Mesendoderm (in vitro differentiated cells): Measurements from ENCODE around the gene CEP55.
A peak's percentile ranks its signal among the peaks of the same experiment; 100 is the strongest.

Experiments
- DNase-seq: peaks from one replicate; pipeline ENCODE4 v3.0.0; 2013
- H2AK5ac ChIP-seq: 2 replicates; pipeline ENCODE4 v1.6.1; 2013; ENCODE audit warnings: low read length, inconsistent platforms
- H2BK120ac ChIP-seq: 2 replicates; pipeline ENCODE4 v1.6.1; 2013; ENCODE audit warnings: low read depth, mild to moderate bottlenecking, low read length, moderate library complexity, mixed read lengths
- H2BK15ac ChIP-seq: replicated peaks from 2 replicates; pipeline ENCODE4 v1.6.1; 2013; ENCODE audit warnings: low read depth, mild to moderate bottlenecking, moderate library complexity
- H2BK5ac ChIP-seq: 2 replicates; pipeline ENCODE4 v1.6.1; 2013; ENCODE audit warnings: low read length, inconsistent platforms
- H3K18ac ChIP-seq: 2 replicates; pipeline ENCODE4 v1.6.1; 2013; ENCODE audit warnings: mild to moderate bottlenecking, low read length, mixed read lengths
- H3K23ac ChIP-seq: one replicate; pipeline ENCODE4 v1.6.1; 2013; ENCODE audit warnings: low read length
- H3K27ac ChIP-seq: 2 replicates; pipeline ENCODE4 v1.5.1; 2013; ENCODE audit warnings: low read depth, mild to moderate bottlenecking, inconsistent platforms, low read length, moderate library complexity
- H3K27me3 ChIP-seq: 2 replicates; pipeline ENCODE4 v1.6.1; 2013; ENCODE audit warnings: low read length, control low read depth, mild to moderate bottlenecking, inconsistent platforms; ENCODE audit not compliant: insufficient read depth, poor library complexity
- H3K36me3 ChIP-seq: 2 replicates; pipeline ENCODE4 v1.6.1; 2013; ENCODE audit warnings: low read length, inconsistent platforms; ENCODE audit not compliant: control insufficient read depth, insufficient read depth
- H3K4ac ChIP-seq: one replicate; pipeline ENCODE4 v1.6.1; 2013; ENCODE audit warnings: low read depth, mild to moderate bottlenecking, low read length, moderate library complexity
- H3K4me1 ChIP-seq: 2 replicates; pipeline ENCODE4 v1.6.1; 2013; ENCODE audit warnings: low read depth, low read length, inconsistent platforms; ENCODE audit not compliant: control insufficient read depth
- H3K4me2 ChIP-seq: 2 replicates; pipeline ENCODE4 v1.6.1; 2013; ENCODE audit warnings: low read length
- H3K4me3 ChIP-seq: 2 replicates; pipeline ENCODE4 v1.5.1; 2013; ENCODE audit warnings: mild to moderate bottlenecking, low read length
- H3K56ac ChIP-seq: one replicate; pipeline ENCODE4 v1.6.1; 2013; ENCODE audit warnings: low read length
- H3K79me1 ChIP-seq: 2 replicates; pipeline ENCODE4 v1.6.1; 2013; ENCODE audit warnings: low read length, inconsistent platforms
- H3K79me2 ChIP-seq: 2 replicates; pipeline ENCODE4 v1.6.1; 2013; ENCODE audit warnings: mild to moderate bottlenecking, low read length; ENCODE audit not compliant: control insufficient read depth, insufficient read depth
- H3K9ac ChIP-seq: 2 replicates; pipeline ENCODE4 v1.6.1; 2013; ENCODE audit warnings: low read length, inconsistent platforms
- H4K5ac ChIP-seq: one replicate; pipeline ENCODE4 v1.6.1; 2013; ENCODE audit warnings: low read length
- H4K8ac ChIP-seq: one replicate; pipeline ENCODE4 v1.6.1; 2013; ENCODE audit warnings: low read depth, mild to moderate bottlenecking, control low read depth, low read length, moderate library complexity
- WGBS: extraction: QIAGEN DNeasy Blood & Tissue Kit; methylation state at CpG from one replicate; pipeline ENCODE4 v1.1.7; 2013; ENCODE audit warnings: low lambda C conversion rate, missing lambda C conversion rate; ENCODE audit not compliant: insufficient coverage; ENCODE audit errors: extremely low coverage; 5-methylcytosine and 5-hydroxymethylcytosine counted together

CEP55 gene

DNA sequence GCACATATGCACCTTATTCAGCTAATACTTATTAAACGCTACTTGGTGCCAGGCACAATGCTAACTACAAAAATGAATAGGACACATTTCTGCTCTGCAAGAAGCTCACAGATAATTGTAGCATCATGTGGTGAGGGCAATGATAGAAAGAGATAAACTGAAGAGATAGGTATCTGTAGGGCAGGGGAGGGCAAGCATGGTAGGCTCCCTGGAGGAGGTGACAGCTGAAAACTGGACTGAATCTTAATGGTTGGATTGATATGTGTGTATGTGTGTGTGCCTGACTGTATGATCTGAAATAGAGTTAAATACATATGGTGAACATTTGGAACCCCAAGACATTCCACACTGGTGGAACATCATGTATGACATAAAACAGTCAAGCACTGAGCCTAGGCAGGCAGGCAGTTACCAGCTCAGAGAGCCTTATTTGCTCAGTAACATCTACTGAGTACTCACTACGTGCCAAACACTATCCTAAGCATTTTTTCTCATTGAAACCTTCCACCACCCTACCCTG, 4.8 kb upstream of the CEP55 start:
- no peak overlapping the region for H4K8ac ChIP-seq
- WGBS, result no CpG with 5 or more reads among the region's 2 CpGs
- peak overlapping the region; percentile 3 for H3K27ac ChIP-seq
- no peak overlapping the region for H2BK5ac ChIP-seq
- no peaks in the 10 kb centered on the region for H3K36me3 ChIP-seq
- H3K4me3 ChIP-seq, result no peak overlapping the region
- peaks cover 12% of the 10 kb centered on the region for H3K4me1 ChIP-seq
- no peak overlapping the region for H2BK120ac ChIP-seq
- H4K5ac ChIP-seq, result no peak overlapping the region
- no peak overlapping the region for H3K4me2 ChIP-seq
- H3K9ac ChIP-seq, result no peak overlapping the region
- peak overlapping the region; percentile 4 for H3K56ac ChIP-seq
- no peak overlapping the region for H2BK15ac ChIP-seq
- no peak overlapping the region for H3K18ac ChIP-seq
- no peak overlapping the region for H3K4ac ChIP-seq
- peaks cover 1% of the 10 kb centered on the region for H3K79me2 ChIP-seq
- H3K27me3 ChIP-seq, result no peaks in the 10 kb centered on the region
- DNase-seq, result no peak
- H2AK5ac ChIP-seq, result no peak overlapping the region
- H3K79me1 ChIP-seq, result no peaks in the 10 kb centered on the region
- no peak overlapping the region for H3K23ac ChIP-seq

DNA sequence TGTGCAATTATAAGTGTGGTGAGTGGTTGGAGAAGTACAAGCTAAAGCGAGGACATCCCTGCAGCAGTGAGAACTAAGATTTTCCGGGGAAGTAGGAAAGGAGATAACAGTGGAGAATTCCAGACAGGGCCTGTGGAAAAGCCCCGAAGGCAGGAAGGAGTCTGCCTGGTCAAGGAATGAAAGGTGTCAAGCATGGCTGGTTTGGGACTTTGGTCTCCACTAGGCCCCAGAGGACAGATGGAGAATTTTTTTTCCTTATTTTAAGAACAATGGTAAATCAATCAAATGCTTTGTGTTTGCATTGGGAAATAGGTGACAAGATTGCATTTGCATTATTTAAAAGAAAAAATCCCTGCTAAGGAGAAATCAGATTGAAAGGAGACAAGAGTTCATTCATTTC, 3.2 kb upstream of the CEP55 start:
- Histone ChIP-seq H2BK15ac (no peak overlapping the region), H3K27me3 (no peaks in the 10 kb centered on the region), H3K4ac (no peak overlapping the region), H3K79me1 (no peaks in the 10 kb centered on the region), H2BK5ac (no peak overlapping the region), H3K9ac (no peak overlapping the region), H3K4me3 (no peak overlapping the region), H3K36me3 (no peaks in the 10 kb centered on the region), H3K4me2 (no peak overlapping the region), H4K5ac (peak overlapping the region; percentile 5), H3K18ac (peak overlapping the region; percentile 72), H3K79me2 (peaks cover 10% of the 10 kb centered on the region), H3K23ac (no peak overlapping the region), H3K56ac (peak overlapping the region; percentile 71), H3K27ac (peak overlapping the region; percentile 42), H2AK5ac (no peak overlapping the region), H2BK120ac (no peak overlapping the region), H3K4me1 (peaks cover 12% of the 10 kb centered on the region), H4K8ac (no peak overlapping the region)
- no CpG with 5 or more reads among the region's 3 CpGs for WGBS
- DNase-seq, result peak; percentile 91

- no CpG with 5 or more reads among the region's 2 CpGs for WGBS
- Histone ChIP-seq H3K4me3 (no peak overlapping the region), H2BK5ac (no peak overlapping the region), H2AK5ac (no peak overlapping the region), H3K27ac (no peak overlapping the region), H3K79me2 (peaks cover 16% of the 10 kb centered on the region), H3K79me1 (no peaks in the 10 kb centered on the region), H3K4ac (no peak overlapping the region), H3K56ac (no peak overlapping the region), H4K5ac (no peak overlapping the region), H3K36me3 (no peaks in the 10 kb centered on the region), H3K18ac (no peak overlapping the region), H2BK120ac (no peak overlapping the region), H3K27me3 (no peaks in the 10 kb centered on the region), H3K4me2 (no peak overlapping the region), H4K8ac (no peak overlapping the region), H2BK15ac (no peak overlapping the region), H3K4me1 (peaks cover 11% of the 10 kb centered on the region), H3K9ac (no peak overlapping the region), H3K23ac (no peak overlapping the region)
- DNase-seq, result no peak
Measured at GRCh38 chr10:93494494-93494893, 1.9 kb upstream of the CEP55 start.

- Histone ChIP-seq H3K27me3 (no peaks in the 10 kb centered on the region), H3K79me1 (no peaks in the 10 kb centered on the region), H3K79me2 (peaks cover 20% of the 10 kb centered on the region), H3K23ac (no peak overlapping the region), H3K4me1 (peaks cover 9% of the 10 kb centered on the region), H3K56ac (peak overlapping the region; percentile 89), H3K36me3 (no peaks in the 10 kb centered on the region), H3K18ac (peak overlapping the region; percentile 20), H4K5ac (no peak overlapping the region), H4K8ac (no peak overlapping the region), H3K4me2 (peak overlapping the region; percentile 86), H3K27ac (peak overlapping the region; percentile 74), H2BK120ac (no peak overlapping the region), H2AK5ac (no peak overlapping the region), H3K4me3 (peak overlapping the region; percentile 41), H3K9ac (peak overlapping the region; percentile 87), H3K4ac (peak overlapping the region; percentile 7), H2BK5ac (peak overlapping the region; percentile 57), H2BK15ac (no peak overlapping the region)
- no CpG with 5 or more reads among the region's 28 CpGs for WGBS
- DNase-seq, result peak; percentile 52
Measured at GRCh38 chr10:93495654-93496321, 624 bp upstream of the CEP55 start.

DNA sequence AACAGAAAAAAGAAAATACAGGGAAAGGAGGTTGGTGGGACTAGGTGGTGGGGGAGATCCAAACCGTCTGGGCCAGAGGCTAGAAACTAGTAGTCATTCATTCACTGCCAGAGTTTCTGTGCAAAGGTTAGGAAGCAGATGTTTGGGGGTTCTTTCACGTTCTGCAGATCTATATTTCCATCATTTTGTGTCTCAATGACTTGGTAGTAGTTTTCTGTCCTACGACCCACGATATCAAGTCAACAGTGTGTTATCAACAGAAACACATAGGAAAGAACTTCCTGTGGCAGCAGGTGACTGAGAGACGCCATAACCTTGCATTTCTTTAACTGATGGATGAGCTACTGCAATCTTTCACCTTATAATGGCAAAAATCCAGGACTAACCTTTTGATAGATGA, 1.8 kb downstream of the CEP55 start:
- H2BK15ac ChIP-seq, result no peak overlapping the region
- WGBS, result no CpG with 5 or more reads among the region's 5 CpGs
- no peak overlapping the region for H3K18ac ChIP-seq
- peak overlapping the region; percentile 11 for H3K4me3 ChIP-seq
- H3K79me2 ChIP-seq, result peaks cover 20% of the 10 kb centered on the region
- H4K8ac ChIP-seq, result no peak overlapping the region
- no peak overlapping the region for H4K5ac ChIP-seq
- H3K23ac ChIP-seq, result no peak overlapping the region
- peak overlapping the region; percentile 10 for H3K4me2 ChIP-seq
- DNase-seq, result no peak
- H2BK120ac ChIP-seq, result no peak overlapping the region
- H3K79me1 ChIP-seq, result peaks cover 2% of the 10 kb centered on the region
- no peak overlapping the region for H3K4ac ChIP-seq
- no peak overlapping the region for H2BK5ac ChIP-seq
- H3K56ac ChIP-seq, result no peak overlapping the region
- H3K36me3 ChIP-seq, result no peaks in the 10 kb centered on the region
- no peaks in the 10 kb centered on the region for H3K27me3 ChIP-seq
- H2AK5ac ChIP-seq, result no peak overlapping the region
- H3K4me1 ChIP-seq, result peaks cover 5% of the 10 kb centered on the region
- peak overlapping the region; percentile 47 for H3K9ac ChIP-seq
- H3K27ac ChIP-seq, result no peak overlapping the region

- Histone ChIP-seq H3K23ac (no peak overlapping the region), H3K4ac (no peak overlapping the region), H4K5ac (no peak overlapping the region), H2BK5ac (no peak overlapping the region), H4K8ac (no peak overlapping the region), H3K4me3 (no peak overlapping the region), H3K27ac (no peak overlapping the region), H2BK15ac (no peak overlapping the region), H2BK120ac (no peak overlapping the region), H3K79me2 (peaks cover 19% of the 10 kb centered on the region), H2AK5ac (no peak overlapping the region), H3K4me1 (peaks cover 2% of the 10 kb centered on the region), H3K27me3 (no peaks in the 10 kb centered on the region), H3K79me1 (peaks cover 2% of the 10 kb centered on the region), H3K4me2 (no peak overlapping the region), H3K56ac (no peak overlapping the region), H3K36me3 (peaks cover 3% of the 10 kb centered on the region), H3K18ac (no peak overlapping the region), H3K9ac (no peak overlapping the region)
- no peak for DNase-seq
Measured at GRCh38 chr10:93501650-93502049, 5.2 kb downstream of the CEP55 start.
